Measurements from ENCODE around the gene RFC2.

RFC2 gene

GRCh38 chr7:74297516-74298233 is 43.5 kb upstream of the RFC2 start:
- H2AFZ ChIP-seq (ENCODE audit: low read depth) = no peak overlapping the region
- no peaks in the 10 kb centered on the region for H3K36me3 ChIP-seq (ENCODE audit: insufficient read depth)
- TF ChIP-seq CTCF (conservative IDR thresholded peaks at IDR 0.05; ENCODE audit: low read depth, low read length) = no peak
- no peak overlapping the region for H3K9ac ChIP-seq
- H3K79me2 ChIP-seq (ENCODE audit: insufficient read depth, low read depth) = no peaks in the 10 kb centered on the region
- no peak overlapping the region for H3K4me2 ChIP-seq
- no peak overlapping the region for H3K4me3 ChIP-seq (IDR thresholded peaks at IDR 0.05; ENCODE audit: insufficient read depth, low read depth, low read length)
- peaks cover 27% of the 10 kb centered on the region; the same call in 1 of the 2 replicates for H3K27me3 ChIP-seq (ENCODE audit: insufficient read depth, low read depth)
- H4K20me1 ChIP-seq (ENCODE audit: insufficient read depth) = no peaks in the 10 kb centered on the region
- no peak overlapping the region for H3K27ac ChIP-seq
- no peaks in the 10 kb centered on the region for H3K4me1 ChIP-seq (ENCODE audit: low read depth, poor library complexity, severe bottlenecking)

- no peak overlapping the region for H3K27ac ChIP-seq
- H3K4me1 ChIP-seq (ENCODE audit: low read depth, poor library complexity, severe bottlenecking) = no peaks in the 10 kb centered on the region
- no peaks in the 10 kb centered on the region for H3K79me2 ChIP-seq (ENCODE audit: insufficient read depth, low read depth)
- no peak overlapping the region for H3K4me3 ChIP-seq (IDR thresholded peaks at IDR 0.05; ENCODE audit: insufficient read depth, low read depth, low read length)
- H3K4me2 ChIP-seq = no peak overlapping the region
- no peak overlapping the region for H2AFZ ChIP-seq (ENCODE audit: low read depth)
- no peaks in the 10 kb centered on the region for H3K36me3 ChIP-seq (ENCODE audit: insufficient read depth)
- TF ChIP-seq CTCF (conservative IDR thresholded peaks at IDR 0.05; ENCODE audit: low read depth, low read length) = no peak
- no peaks in the 10 kb centered on the region for H4K20me1 ChIP-seq (ENCODE audit: insufficient read depth)
- peaks cover 56% of the 10 kb centered on the region for H3K27me3 ChIP-seq (ENCODE audit: insufficient read depth, low read depth)
- H3K9ac ChIP-seq = no peak overlapping the region
These were observed 40.2 kb upstream of the RFC2 start for GRCh38 chr7:74294191-74294998.

GRCh38 chr7:74293577-74293908 is 39.3 kb upstream of the RFC2 start:
- Histone ChIP-seq H3K4me2 (no peak overlapping the region), H4K20me1 (ENCODE audit: insufficient read depth) (no peaks in the 10 kb centered on the region)

More at GRCh38 chr7:74293577-74293908, 39.3 kb upstream of the RFC2 start:
- peaks cover 59% of the 10 kb centered on the region for H3K27me3 ChIP-seq (ENCODE audit: insufficient read depth, low read depth)
- H2AFZ ChIP-seq (ENCODE audit: low read depth) = no peak overlapping the region
- no peaks in the 10 kb centered on the region for H3K36me3 ChIP-seq (ENCODE audit: insufficient read depth)
- no peaks in the 10 kb centered on the region for H3K79me2 ChIP-seq (ENCODE audit: insufficient read depth, low read depth)
- no peak overlapping the region for H3K4me3 ChIP-seq (IDR thresholded peaks at IDR 0.05; ENCODE audit: insufficient read depth, low read depth, low read length)
- no peak for TF ChIP-seq CTCF (conservative IDR thresholded peaks at IDR 0.05; ENCODE audit: low read depth, low read length)
- no peak overlapping the region for H3K27ac ChIP-seq
- no peaks in the 10 kb centered on the region for H3K4me1 ChIP-seq (ENCODE audit: low read depth, poor library complexity, severe bottlenecking)
- no peak overlapping the region for H3K9ac ChIP-seq

Data from KMS-11 (cell line).